NOMO-1 (cell line): Measurements from ENCODE around the gene ATXN7.

Source experiments
- DNase-seq, 2 experiments: peaks; one replicate each; lab custom pipeline; 2025; ENCODE audit not compliant: unreplicated experiment in 2 of 2; lab: John Stamatoyannopoulos, UW

ATXN7 gene

GRCh38 chr3:63979093-63979885 is 115.6 kb downstream of the ATXN7 start:
- DNase-seq, result no peak

- no peak for DNase-seq
Observed at GRCh38 chr3:63980019-63980418, 116.4 kb downstream of the ATXN7 start.

- DNase-seq, result no peak
Observed at GRCh38 chr3:63980830-63981498, 117.3 kb downstream of the ATXN7 start.

GRCh38 chr3:63981980-63982379 is 118.3 kb downstream of the ATXN7 start:
- peak in 1 of 2 experiments; percentile 9 for DNase-seq

- DNase-seq, result no peak
Observed at GRCh38 chr3:63984391-63984790, 120.7 kb downstream of the ATXN7 start.

- no peak for DNase-seq
Observed at GRCh38 chr3:63986146-63986545, 122.5 kb downstream of the ATXN7 start.

GRCh38 chr3:63986831-63987230 is 123.2 kb downstream of the ATXN7 start:
- no peak for DNase-seq

GRCh38 chr3:63988943-63989342 is 125.3 kb downstream of the ATXN7 start:
- no peak for DNase-seq

GRCh38 chr3:63990204-63990603 is 126.5 kb downstream of the ATXN7 start:
- no peak for DNase-seq

GRCh38 chr3:63990733-63991132 is 127.1 kb downstream of the ATXN7 start:
- no peak for DNase-seq

GRCh38 chr3:63991666-63992065 is 128.0 kb downstream of the ATXN7 start:
- no peak for DNase-seq

- no peak for DNase-seq
Observed at GRCh38 chr3:63992516-63993209, 129.0 kb downstream of the ATXN7 start.

GRCh38 chr3:63993653-63994079 is 130.0 kb downstream of the ATXN7 start:
- peak; percentile 3 to 32 for DNase-seq

- DNase-seq, result no peak
Observed at GRCh38 chr3:63995086-63995485, 131.4 kb downstream of the ATXN7 start.

- no peak for DNase-seq
Observed at GRCh38 chr3:63998852-63999754, 135.4 kb downstream of the ATXN7 start.

GRCh38 chr3:64000453-64001055 is 136.9 kb downstream of the ATXN7 start:
- DNase-seq, result no peak

GRCh38 chr3:64002233-64002632 is 138.6 kb downstream of the ATXN7 start:
- no peak for DNase-seq

- no peak for DNase-seq
Observed at GRCh38 chr3:64003589-64003988, 139.9 kb downstream of the ATXN7 start.

- no peak for DNase-seq
Observed at GRCh38 chr3:64008017-64008416, 144.3 kb downstream of the ATXN7 start.
